Psoas muscle (tissue), 8 donors: ENCODE measurements around the gene CABLES2. TPM values are rescaled to one million over a fixed set of nuclear protein-coding genes. Genes with fewer than 3 reads are reported as not detected.
A peak's percentile ranks its signal among the peaks of the same experiment; 100 is the strongest.

ENCODE experiments used
- ATAC-seq, 4 donors: fragments of 200-7000 bp; cut with Tn5 transposase; one replicate each; pipeline ENCODE4 v1.9.1; 2020; ENCODE audit warnings: moderate library complexity in 3 of 4, mild to moderate bottlenecking in 2 of 4
- DNase-seq, 2 donors: peaks; one replicate each; pipeline ENCODE4 v3.0.0-alpha.2; 2020
- H3K27ac ChIP-seq: fragments of 200-600 bp; one replicate; pipeline ENCODE4 v1.8.0; 2022
- H3K27me3 ChIP-seq, 3 donors: fragments of 200-600 bp in 1 of 3; one replicate each; pipeline versions ENCODE4 v1.6.1 to v1.8.0; 2013 to 2022; ENCODE audit warnings: low read length in 2 of 3, mild to moderate bottlenecking in 2 of 3, moderate library complexity in 1 of 3; ENCODE audit not compliant: insufficient read depth in 3 of 3
- H3K36me3 ChIP-seq, 2 donors: fragments of 200-600 bp in 1 of 2; one replicate each; pipeline versions ENCODE4 v1.6.1 to v1.8.0; 2013 to 2022; ENCODE audit warnings: low read depth in 1 of 2, mild to moderate bottlenecking in 1 of 2, moderate library complexity in 1 of 2; ENCODE audit not compliant: insufficient read depth in 1 of 2
- H3K4me1 ChIP-seq: fragments of 200-600 bp; one replicate; pipeline ENCODE4 v1.8.0; 2022
- H3K4me3 ChIP-seq: fragments of 200-600 bp; one replicate; pipeline ENCODE4 v1.8.0; 2022; ENCODE audit warnings: mild to moderate bottlenecking
- H3K9me3 ChIP-seq: fragments of 200-600 bp; one replicate; pipeline ENCODE4 v1.8.0; 2022
- CTCF ChIP-seq: fragments of 200-600 bp; IDR thresholded peaks from one replicate; pipeline ENCODE4 v1.8.0; 2022; ENCODE audit warnings: antibody characterized with exemption
- WGBS, 3 donors: extraction: QIAGEN DNeasy Blood & Tissue Kit; methylation state at CpG; one replicate each; pipeline versions ENCODE4 v1.1.6 to v1.1.7; 2013; 5-methylcytosine and 5-hydroxymethylcytosine counted together
- intact Hi-C, 2 donors: fragments of 100-400 bp; cut with DNase I; formaldehyde crosslinking; loops; one replicate each; pipeline versions ENCODE4 v1.11.0 to v1.14.2; 2022
- polyA plus RNA-seq, 3 donors: library from polyadenylated mRNA; stranded (reverse); fragments of 200-250 nt; gene quantifications; one replicate each; pipeline ENCODE4 v1.2.3, GENCODE V29; 2013
- total RNA-seq, 4 donors: library from RNA; stranded (reverse); fragmentation: NEBNext Ultra II Directional in 2 of 4; extraction: Animal tissue kit (Norgen Biotek cat#: 25700) in 2 of 4; gene quantifications; one replicate each; pipeline versions ENCODE4 v1.2.1 to v1.2.4, GENCODE V29; 2021 to 2023
- donor health status: healthy with polysubstance abuse.
- donor health status: DM: no; HTN: no; CAD: no; lungs with moderate emphysema.
- donor health status: Bipolar disorder and iron deficiency.
- donor health status: healthy.
- donor health status: DM: yes; HTN: yes; CAD: no.
- donor health status: DM: no; HTN: no; CAD: no.
- donor health status: DM: no; HTN: no; CAD: no.
- donor health status: DM: yes; HTN: yes; CAD: no.

CABLES2 gene
- total and polyA plus RNA-seq, 7 donors: 2.4 to 4.3 (median 3.8) TPM

GRCh38 chr20:62405981-62406513, 1.0 kb downstream of the CABLES2 start:
- H3K27ac ChIP-seq: peak overlapping the region; percentile 9
- H3K4me3 ChIP-seq: peak overlapping the region; percentile 74
- peaks cover 26% of the 10 kb centered on the region for H3K4me1 ChIP-seq
- intact Hi-C loops: loop anchor here in 1 of 2 donors (5.0 kb wide), 1 partner anchor 86 kb away; no protein-coding TSS in a partner anchor
- no peak for DNase-seq
- H3K36me3 ChIP-seq: no peaks in the 10 kb centered on the region
- TF ChIP-seq CTCF: no peak
- H3K27me3 ChIP-seq: no peaks in the 10 kb centered on the region
- H3K9me3 ChIP-seq: no peaks in the 10 kb centered on the region
- WGBS, 3 donors: 63 to 64% (median 63%) methylated on average over 10 of the region's 10 CpGs
- no peak for ATAC-seq

- DNase-seq (peak; percentile 59 to 78), ATAC-seq (peak; percentile 35 to 66 (median 49))
- 67 to 73% (median 68%) methylated on average over 23 of the region's 23 CpGs for WGBS, 3 donors
- H3K27me3 ChIP-seq: no peaks in the 10 kb centered on the region
- H3K36me3 ChIP-seq: no peaks in the 10 kb centered on the region
- H3K4me3 ChIP-seq: peak overlapping the region; percentile 74
- TF ChIP-seq CTCF: peak; percentile 59
- no peaks in the 10 kb centered on the region for H3K9me3 ChIP-seq
- H3K27ac ChIP-seq: no peak overlapping the region
- intact Hi-C loops: loop anchor here in 1 of 2 donors (5.0 kb wide), 1 partner anchor 87 kb away; no protein-coding TSS in a partner anchor
- H3K4me1 ChIP-seq: peaks cover 26% of the 10 kb centered on the region
These were observed 1.7 kb downstream of the CABLES2 start for GRCh38 chr20:62405108-62405980.

GRCh38 chr20:62404761-62405107, 2.4 kb downstream of the CABLES2 start:
- intact Hi-C loops: loop anchor here in 1 of 2 donors (5.0 kb wide), 1 partner anchor 88 kb away; no protein-coding TSS in a partner anchor
- Histone ChIP-seq H3K4me3 (no peak overlapping the region), H3K9me3 (no peaks in the 10 kb centered on the region), H3K4me1 (peaks cover 20% of the 10 kb centered on the region), H3K36me3 (no peaks in the 10 kb centered on the region), H3K27me3 (no peaks in the 10 kb centered on the region), H3K27ac (no peak overlapping the region)
- no peak for TF ChIP-seq CTCF
- ATAC-seq (no peak), DNase-seq (no peak)
- WGBS, 3 donors: 95 to 97% (median 97%) methylated on average over 8 to 12 of the region's 12 CpGs

- Histone ChIP-seq H3K27ac (no peak overlapping the region), H3K9me3 (no peaks in the 10 kb centered on the region), H3K4me1 (peaks cover 15% of the 10 kb centered on the region), H3K27me3 (no peaks in the 10 kb centered on the region), H3K36me3 (no peaks in the 10 kb centered on the region), H3K4me3 (no peak overlapping the region)
- 91 to 93% (median 93%) methylated on average over 9 of the region's 9 CpGs for WGBS, 3 donors
- DNase-seq (no peak), ATAC-seq (no peak)
- TF ChIP-seq CTCF: no peak
- intact Hi-C loops: no loop called here
These were observed 2.9 kb downstream of the CABLES2 start for GRCh38 chr20:62404112-62404665.
